ENCODE measurements around the gene MORN1.

MORN1 gene

DNA sequence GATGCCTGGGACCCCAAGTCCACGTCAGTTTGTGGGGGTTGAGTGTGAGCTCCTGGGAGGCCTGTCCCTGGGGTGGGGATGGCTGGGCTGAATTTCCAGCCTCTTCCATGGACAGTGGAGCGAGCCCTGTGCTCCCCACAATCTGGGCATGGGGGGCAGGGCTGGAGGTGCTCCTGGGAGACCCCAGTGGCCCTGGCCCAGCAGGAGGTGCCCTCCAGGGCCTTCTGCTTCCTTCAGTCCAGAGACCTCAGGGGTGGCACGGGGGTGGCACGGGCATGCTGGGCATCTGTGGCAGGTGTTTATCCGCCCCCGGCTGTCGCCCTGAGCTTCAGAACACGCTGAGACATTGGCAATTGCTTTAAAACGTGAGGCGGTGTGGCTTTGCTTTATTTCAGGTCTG lies 40.9 kb downstream of the MORN1 start (continued):
- TF ChIP-seq, protein P1, sequence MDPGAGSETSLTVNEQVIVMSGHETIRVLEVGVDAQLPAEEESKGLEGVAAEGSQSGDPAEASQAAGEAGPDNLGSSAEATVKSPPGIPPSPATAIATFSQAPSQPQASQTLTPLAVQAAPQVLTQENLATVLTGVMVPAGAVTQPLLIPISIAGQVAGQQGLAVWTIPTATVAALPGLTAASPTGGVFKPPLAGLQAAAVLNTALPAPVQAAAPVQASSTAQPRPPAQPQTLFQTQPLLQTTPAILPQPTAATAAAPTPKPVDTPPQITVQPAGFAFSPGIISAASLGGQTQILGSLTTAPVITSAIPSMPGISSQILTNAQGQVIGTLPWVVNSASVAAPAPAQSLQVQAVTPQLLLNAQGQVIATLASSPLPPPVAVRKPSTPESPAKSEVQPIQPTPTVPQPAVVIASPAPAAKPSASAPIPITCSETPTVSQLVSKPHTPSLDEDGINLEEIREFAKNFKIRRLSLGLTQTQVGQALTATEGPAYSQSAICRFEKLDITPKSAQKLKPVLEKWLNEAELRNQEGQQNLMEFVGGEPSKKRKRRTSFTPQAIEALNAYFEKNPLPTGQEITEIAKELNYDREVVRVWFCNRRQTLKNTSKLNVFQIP (CRISPR knock-in tag; IDR thresholded peaks at IDR 0.05; ENCODE audit: borderline replicate concordance, low read depth) = no peak
- TF ChIP-seq TCF4 (CRISPR knock-in tag; IDR thresholded peaks at IDR 0.05; ENCODE audit: borderline replicate concordance) (no peak), PPARA (CRISPR knock-in tag; IDR thresholded peaks at IDR 0.05; ENCODE audit: borderline replicate concordance) (no peak), ZFP3 (CRISPR knock-in tag; IDR thresholded peaks at IDR 0.05) (no peak), ZNF70 (CRISPR knock-in tag; IDR thresholded peaks at IDR 0.05) (no peak), ARNTL (CRISPR knock-in tag; IDR thresholded peaks at IDR 0.05; ENCODE audit: borderline replicate concordance, low read depth) (no peak), TOX (CRISPR knock-in tag; IDR thresholded peaks at IDR 0.05; ENCODE audit: borderline replicate concordance) (no peak), ZNF565 (CRISPR knock-in tag; conservative IDR thresholded peaks at IDR 0.05; ENCODE audit: low read depth) (no peak)
- TF ChIP-seq, protein P2, sequence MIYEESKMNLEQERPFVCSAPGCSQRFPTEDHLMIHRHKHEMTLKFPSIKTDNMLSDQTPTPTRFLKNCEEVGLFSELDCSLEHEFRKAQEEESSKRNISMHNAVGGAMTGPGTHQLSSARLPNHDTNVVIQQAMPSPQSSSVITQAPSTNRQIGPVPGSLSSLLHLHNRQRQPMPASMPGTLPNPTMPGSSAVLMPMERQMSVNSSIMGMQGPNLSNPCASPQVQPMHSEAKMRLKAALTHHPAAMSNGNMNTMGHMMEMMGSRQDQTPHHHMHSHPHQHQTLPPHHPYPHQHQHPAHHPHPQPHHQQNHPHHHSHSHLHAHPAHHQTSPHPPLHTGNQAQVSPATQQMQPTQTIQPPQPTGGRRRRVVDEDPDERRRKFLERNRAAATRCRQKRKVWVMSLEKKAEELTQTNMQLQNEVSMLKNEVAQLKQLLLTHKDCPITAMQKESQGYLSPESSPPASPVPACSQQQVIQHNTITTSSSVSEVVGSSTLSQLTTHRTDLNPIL (CRISPR knock-in tag; IDR thresholded peaks at IDR 0.05; ENCODE audit: low read depth) = no peak

DNA sequence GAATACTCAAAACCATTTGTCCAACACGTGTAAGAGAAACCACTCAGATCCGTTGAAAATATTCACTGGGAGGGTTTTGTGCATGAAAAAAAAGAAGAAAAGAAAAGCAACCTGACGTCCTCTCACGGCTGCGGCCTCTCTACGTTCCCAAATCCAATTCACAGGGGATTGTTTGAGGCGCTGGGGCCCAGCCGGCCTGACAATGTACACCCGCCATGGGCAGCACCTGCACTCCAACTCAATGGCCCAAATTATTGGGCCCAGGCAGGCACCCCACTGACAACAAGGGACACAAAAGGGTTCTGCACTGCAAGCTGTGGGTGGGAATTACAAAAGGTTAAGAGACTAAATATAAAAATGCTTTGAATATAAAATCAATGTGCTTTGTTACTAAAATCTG lies 41.5 kb downstream of the MORN1 start:
- TF ChIP-seq, protein P2 (CRISPR knock-in tag; IDR thresholded peaks at IDR 0.05; ENCODE audit: low read depth) = no peak
- TF ChIP-seq, protein P3, sequence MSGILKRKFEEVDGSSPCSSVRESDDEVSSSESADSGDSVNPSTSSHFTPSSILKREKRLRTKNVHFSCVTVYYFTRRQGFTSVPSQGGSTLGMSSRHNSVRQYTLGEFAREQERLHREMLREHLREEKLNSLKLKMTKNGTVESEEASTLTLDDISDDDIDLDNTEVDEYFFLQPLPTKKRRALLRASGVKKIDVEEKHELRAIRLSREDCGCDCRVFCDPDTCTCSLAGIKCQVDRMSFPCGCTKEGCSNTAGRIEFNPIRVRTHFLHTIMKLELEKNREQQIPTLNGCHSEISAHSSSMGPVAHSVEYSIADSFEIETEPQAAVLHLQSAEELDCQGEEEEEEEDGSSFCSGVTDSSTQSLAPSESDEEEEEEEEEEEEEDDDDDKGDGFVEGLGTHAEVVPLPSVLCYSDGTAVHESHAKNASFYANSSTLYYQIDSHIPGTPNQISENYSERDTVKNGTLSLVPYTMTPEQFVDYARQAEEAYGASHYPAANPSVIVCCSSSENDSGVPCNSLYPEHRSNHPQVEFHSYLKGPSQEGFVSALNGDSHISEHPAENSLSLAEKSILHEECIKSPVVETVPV (CRISPR knock-in tag; IDR thresholded peaks at IDR 0.05) = no peak
- TF ChIP-seq, protein P4, sequence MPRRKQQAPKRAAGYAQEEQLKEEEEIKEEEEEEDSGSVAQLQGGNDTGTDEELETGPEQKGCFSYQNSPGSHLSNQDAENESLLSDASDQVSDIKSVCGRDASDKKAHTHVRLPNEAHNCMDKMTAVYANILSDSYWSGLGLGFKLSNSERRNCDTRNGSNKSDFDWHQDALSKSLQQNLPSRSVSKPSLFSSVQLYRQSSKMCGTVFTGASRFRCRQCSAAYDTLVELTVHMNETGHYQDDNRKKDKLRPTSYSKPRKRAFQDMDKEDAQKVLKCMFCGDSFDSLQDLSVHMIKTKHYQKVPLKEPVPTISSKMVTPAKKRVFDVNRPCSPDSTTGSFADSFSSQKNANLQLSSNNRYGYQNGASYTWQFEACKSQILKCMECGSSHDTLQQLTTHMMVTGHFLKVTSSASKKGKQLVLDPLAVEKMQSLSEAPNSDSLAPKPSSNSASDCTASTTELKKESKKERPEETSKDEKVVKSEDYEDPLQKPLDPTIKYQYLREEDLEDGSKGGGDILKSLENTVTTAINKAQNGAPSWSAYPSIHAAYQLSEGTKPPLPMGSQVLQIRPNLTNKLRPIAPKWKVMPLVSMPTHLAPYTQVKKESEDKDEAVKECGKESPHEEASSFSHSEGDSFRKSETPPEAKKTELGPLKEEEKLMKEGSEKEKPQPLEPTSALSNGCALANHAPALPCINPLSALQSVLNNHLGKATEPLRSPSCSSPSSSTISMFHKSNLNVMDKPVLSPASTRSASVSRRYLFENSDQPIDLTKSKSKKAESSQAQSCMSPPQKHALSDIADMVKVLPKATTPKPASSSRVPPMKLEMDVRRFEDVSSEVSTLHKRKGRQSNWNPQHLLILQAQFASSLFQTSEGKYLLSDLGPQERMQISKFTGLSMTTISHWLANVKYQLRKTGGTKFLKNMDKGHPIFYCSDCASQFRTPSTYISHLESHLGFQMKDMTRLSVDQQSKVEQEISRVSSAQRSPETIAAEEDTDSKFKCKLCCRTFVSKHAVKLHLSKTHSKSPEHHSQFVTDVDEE (CRISPR knock-in tag; IDR thresholded peaks at IDR 0.05) = no peak
- ATAC-seq = no peak

DNA sequence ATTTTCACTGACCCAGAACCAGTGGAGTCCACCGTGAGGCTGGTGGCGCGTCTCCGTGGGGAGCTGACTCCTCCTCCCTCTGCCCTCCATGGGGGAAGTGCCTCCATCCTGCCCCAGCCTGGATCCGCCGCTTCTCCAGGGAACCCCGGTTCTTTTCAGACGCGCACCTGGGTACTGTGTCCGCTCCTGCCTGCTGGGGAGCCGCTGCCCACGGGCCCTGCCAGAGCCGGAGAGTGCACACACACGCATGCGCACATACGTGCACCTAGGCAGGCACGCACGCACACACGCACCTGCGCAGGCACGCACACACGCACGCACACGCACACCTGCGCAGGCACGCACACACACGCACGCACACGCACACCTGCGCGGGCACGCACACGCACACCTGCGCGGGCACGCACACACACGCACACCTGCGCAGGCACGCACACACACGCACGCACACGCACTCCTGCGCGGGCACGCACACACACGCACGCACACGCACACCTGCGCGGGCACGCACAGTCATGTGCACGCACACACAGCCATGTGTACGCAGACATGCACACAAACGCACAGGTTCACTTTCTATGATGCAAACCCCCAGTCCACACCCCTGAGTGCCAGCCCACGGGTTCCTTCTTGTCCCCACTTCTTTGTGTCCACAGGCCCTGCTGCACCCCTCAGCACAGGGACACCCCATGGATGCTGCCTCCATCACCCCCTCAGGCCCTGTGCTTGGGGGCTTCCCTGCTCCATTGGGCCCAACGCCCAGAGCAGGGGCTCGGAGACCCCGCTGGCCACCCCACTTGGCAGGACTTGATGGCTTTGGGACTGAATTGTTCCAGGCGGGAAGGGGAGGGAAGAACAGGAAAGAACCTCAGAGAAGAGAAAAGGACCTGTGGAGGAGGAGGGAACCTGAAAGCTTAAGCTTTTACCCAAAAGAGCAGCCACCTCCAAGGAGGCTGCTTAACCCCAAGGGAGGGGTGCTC lies 42.7 kb downstream of the MORN1 start:
- ATAC-seq = no peak
- TF ChIP-seq ZFP30 (CRISPR knock-in tag; IDR thresholded peaks at IDR 0.05) = no peak
- no peak for TF ChIP-seq ZFP3 (CRISPR knock-in tag; IDR thresholded peaks at IDR 0.05)
- no peak for TF ChIP-seq SNAI2 (CRISPR knock-in tag; IDR thresholded peaks at IDR 0.05)
- TF ChIP-seq ARNTL (CRISPR knock-in tag; IDR thresholded peaks at IDR 0.05; ENCODE audit: borderline replicate concordance, low read depth) = no peak
- TF ChIP-seq BACH2 (CRISPR knock-in tag; IDR thresholded peaks at IDR 0.05; ENCODE audit: borderline replicate concordance) = no peak
- TF ChIP-seq ZNF70 (CRISPR knock-in tag; IDR thresholded peaks at IDR 0.05) = no peak

DNA sequence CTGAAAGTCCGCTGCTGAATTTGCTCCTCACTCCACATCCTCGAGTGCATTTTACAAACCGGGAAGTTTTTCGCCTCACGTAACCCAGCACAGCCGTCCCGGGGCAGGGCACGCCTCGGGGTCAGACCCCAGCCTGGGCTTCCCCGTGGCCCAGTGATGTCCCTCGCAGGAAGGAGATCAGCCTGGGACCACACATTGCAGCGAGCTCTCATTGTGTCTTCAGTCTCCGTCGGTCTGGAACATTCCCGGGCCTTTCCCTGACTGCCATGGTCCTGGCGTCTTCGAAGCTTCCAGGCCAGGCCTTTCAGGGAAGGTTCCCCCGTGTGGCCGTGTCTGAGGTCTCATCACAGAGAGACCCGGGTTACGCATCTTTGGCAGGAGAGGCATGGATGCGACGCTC lies 43.5 kb downstream of the MORN1 start:
- ATAC-seq = no peak
- TF ChIP-seq CSDC2 (CRISPR knock-in tag; IDR thresholded peaks at IDR 0.05) (no peak), GLIS3 (CRISPR knock-in tag; IDR thresholded peaks at IDR 0.05) (no peak), TCF4 (CRISPR knock-in tag; IDR thresholded peaks at IDR 0.05; ENCODE audit: borderline replicate concordance) (no peak), TOX (CRISPR knock-in tag; IDR thresholded peaks at IDR 0.05; ENCODE audit: borderline replicate concordance) (no peak), ZNF8 (CRISPR knock-in tag; IDR thresholded peaks at IDR 0.05) (no peak), RARB (CRISPR knock-in tag; IDR thresholded peaks at IDR 0.05) (no peak), OSR1 (CRISPR knock-in tag; IDR thresholded peaks at IDR 0.05) (no peak), PPARA (CRISPR knock-in tag; IDR thresholded peaks at IDR 0.05; ENCODE audit: borderline replicate concordance) (no peak), BACH2 (CRISPR knock-in tag; IDR thresholded peaks at IDR 0.05; ENCODE audit: borderline replicate concordance) (no peak), ESRRG (CRISPR knock-in tag; IDR thresholded peaks at IDR 0.05) (no peak)
- TF ChIP-seq, protein P1 (CRISPR knock-in tag; IDR thresholded peaks at IDR 0.05; ENCODE audit: borderline replicate concordance, low read depth) = no peak
- TF ChIP-seq, protein P4 (CRISPR knock-in tag; IDR thresholded peaks at IDR 0.05) = no peak
